ENCODE measurements around the gene PRKACG. TPM values are rescaled to one million over a fixed set of nuclear protein-coding genes. Genes with fewer than 3 reads are reported as not detected.
A peak's percentile ranks its signal among the peaks of the same experiment; 100 is the strongest.

PRKACG gene
- polyA plus RNA-seq, 1 donor from 2014 or later: not detected

DNA sequence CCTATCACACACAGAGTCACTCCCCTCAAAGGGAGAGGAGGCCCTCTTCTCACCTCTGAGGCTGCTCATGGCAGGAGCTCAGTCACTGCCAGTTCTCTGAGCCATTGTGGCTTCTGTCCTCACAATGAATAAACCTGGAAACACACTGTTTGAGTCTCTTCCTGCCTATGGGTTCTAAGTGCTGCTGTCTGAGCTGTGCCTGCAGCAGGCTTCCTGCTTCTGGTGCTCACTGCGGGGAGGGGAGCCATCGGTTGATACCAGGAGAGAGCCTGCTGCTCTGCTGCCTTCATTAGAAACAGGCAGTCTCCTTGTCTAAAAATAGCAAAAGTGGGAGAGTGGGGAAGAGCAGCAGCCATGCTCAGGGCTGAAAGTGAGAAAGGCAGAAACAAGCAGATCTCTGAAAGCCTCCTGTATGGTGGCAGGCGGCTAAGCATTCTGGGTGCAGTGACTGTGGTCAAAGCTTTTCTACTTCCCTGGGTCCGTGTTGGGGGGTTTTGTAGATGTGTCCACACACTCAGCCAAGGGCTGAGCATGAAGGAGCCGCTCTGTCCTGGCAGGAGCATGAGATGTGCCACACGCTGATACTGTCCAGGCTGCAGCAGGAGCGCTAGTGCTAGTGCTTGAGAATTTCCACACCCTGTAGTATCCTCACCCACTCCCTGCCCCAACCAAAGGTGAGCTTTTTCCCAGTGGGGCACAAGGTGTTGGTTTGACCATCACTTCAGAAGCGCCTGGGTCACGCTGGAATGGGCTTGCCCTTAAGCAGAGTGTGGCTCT is 34.2 kb downstream of the PRKACG start:
- H3K27me3 ChIP-seq (ENCODE audit: insufficient read depth, low read depth, low read length): no peaks in the 10 kb centered on the region
- no peaks in the 10 kb centered on the region for H3K9me2 ChIP-seq (ENCODE audit: insufficient read depth, low read length)
- H3K36me3 ChIP-seq (ENCODE audit: insufficient read depth, low read length): no peaks in the 10 kb centered on the region
- peak overlapping the region; percentile 11 for H3K27ac ChIP-seq (ENCODE audit: low read length)
- no peaks in the 10 kb centered on the region for H3K79me2 ChIP-seq (replicated peaks; ENCODE audit: insufficient read depth, low read length)
- peak overlapping the region; percentile 13 for H3K9ac ChIP-seq (ENCODE audit: low read length)
- peaks cover 6% of the 10 kb centered on the region for H3K9me3 ChIP-seq (ENCODE audit: low read length)
- no peaks in the 10 kb centered on the region for H3F3A ChIP-seq (ENCODE audit: insufficient read depth, low read length, poor library complexity, severe bottlenecking)
- H3K4me2 ChIP-seq (ENCODE audit: low read length): no peak overlapping the region
- no peak overlapping the region for H3K4me3 ChIP-seq (ENCODE audit: low read length)
- no peak overlapping the region for H2AFZ ChIP-seq (ENCODE audit: low read depth, low read length)
- H4K20me1 ChIP-seq (ENCODE audit: insufficient read depth): no peaks in the 10 kb centered on the region
- TF ChIP-seq SMC3 (conservative IDR thresholded peaks at IDR 0.05; ENCODE audit: poor library complexity) (no peak), CTCF (IDR thresholded peaks at IDR 0.05; ENCODE audit: poor library complexity, severe bottlenecking) (no peak), EP300 (conservative IDR thresholded peaks at IDR 0.05; ENCODE audit: poor library complexity, severe bottlenecking) (no peak)

GRCh38 chr9:68978501-68978900 is 35.4 kb downstream of the PRKACG start:
- Histone ChIP-seq H3K27ac (ENCODE audit: low read length) (no peak overlapping the region), H3K9ac (ENCODE audit: low read length) (no peak overlapping the region), H3K79me2 (replicated peaks; ENCODE audit: insufficient read depth, low read length) (no peaks in the 10 kb centered on the region), H3K9me2 (ENCODE audit: insufficient read depth, low read length) (no peaks in the 10 kb centered on the region), H2AFZ (ENCODE audit: low read depth, low read length) (no peak overlapping the region), H3K36me3 (ENCODE audit: insufficient read depth, low read length) (no peaks in the 10 kb centered on the region), H4K20me1 (ENCODE audit: insufficient read depth) (no peaks in the 10 kb centered on the region), H3K9me3 (ENCODE audit: low read length) (peaks cover 6% of the 10 kb centered on the region), H3K27me3 (ENCODE audit: insufficient read depth, low read depth, low read length) (no peaks in the 10 kb centered on the region), H3K4me2 (ENCODE audit: low read length) (no peak overlapping the region), H3F3A (ENCODE audit: insufficient read depth, low read length, poor library complexity, severe bottlenecking) (no peaks in the 10 kb centered on the region), H3K4me3 (ENCODE audit: low read length) (no peak overlapping the region)
- no peak for TF ChIP-seq CTCF (IDR thresholded peaks at IDR 0.05; ENCODE audit: poor library complexity, severe bottlenecking)
- no peak for TF ChIP-seq TAF1 (IDR thresholded peaks at IDR 0.05; ENCODE audit: low read depth)
- TF ChIP-seq, protein P1, sequence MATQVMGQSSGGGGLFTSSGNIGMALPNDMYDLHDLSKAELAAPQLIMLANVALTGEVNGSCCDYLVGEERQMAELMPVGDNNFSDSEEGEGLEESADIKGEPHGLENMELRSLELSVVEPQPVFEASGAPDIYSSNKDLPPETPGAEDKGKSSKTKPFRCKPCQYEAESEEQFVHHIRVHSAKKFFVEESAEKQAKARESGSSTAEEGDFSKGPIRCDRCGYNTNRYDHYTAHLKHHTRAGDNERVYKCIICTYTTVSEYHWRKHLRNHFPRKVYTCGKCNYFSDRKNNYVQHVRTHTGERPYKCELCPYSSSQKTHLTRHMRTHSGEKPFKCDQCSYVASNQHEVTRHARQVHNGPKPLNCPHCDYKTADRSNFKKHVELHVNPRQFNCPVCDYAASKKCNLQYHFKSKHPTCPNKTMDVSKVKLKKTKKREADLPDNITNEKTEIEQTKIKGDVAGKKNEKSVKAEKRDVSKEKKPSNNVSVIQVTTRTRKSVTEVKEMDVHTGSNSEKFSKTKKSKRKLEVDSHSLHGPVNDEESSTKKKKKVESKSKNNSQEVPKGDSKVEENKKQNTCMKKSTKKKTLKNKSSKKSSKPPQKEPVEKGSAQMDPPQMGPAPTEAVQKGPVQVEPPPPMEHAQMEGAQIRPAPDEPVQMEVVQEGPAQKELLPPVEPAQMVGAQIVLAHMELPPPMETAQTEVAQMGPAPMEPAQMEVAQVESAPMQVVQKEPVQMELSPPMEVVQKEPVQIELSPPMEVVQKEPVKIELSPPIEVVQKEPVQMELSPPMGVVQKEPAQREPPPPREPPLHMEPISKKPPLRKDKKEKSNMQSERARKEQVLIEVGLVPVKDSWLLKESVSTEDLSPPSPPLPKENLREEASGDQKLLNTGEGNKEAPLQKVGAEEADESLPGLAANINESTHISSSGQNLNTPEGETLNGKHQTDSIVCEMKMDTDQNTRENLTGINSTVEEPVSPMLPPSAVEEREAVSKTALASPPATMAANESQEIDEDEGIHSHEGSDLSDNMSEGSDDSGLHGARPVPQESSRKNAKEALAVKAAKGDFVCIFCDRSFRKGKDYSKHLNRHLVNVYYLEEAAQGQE (IDR thresholded peaks at IDR 0.05; ENCODE audit: borderline replicate concordance): no peak
- no peak for TF ChIP-seq MXI1 (conservative IDR thresholded peaks at IDR 0.05; ENCODE audit: poor library complexity, severe bottlenecking)
- TF ChIP-seq POLR2AphosphoS5 (IDR thresholded peaks at IDR 0.05): no peak
- no peak for TF ChIP-seq EZH2 (IDR thresholded peaks at IDR 0.05; ENCODE audit: borderline replicate concordance, insufficient read depth, low read length, poor library complexity, severe bottlenecking)
- no peak for TF ChIP-seq RAD21 (conservative IDR thresholded peaks at IDR 0.05)
- no peak for TF ChIP-seq EP300 (conservative IDR thresholded peaks at IDR 0.05; ENCODE audit: poor library complexity, severe bottlenecking)
- no peak for TF ChIP-seq SMC3 (conservative IDR thresholded peaks at IDR 0.05; ENCODE audit: poor library complexity)

Data from neural cell (in vitro differentiated cells).